ENCODE measurements around the gene POP4.

The POP4 gene

DNA sequence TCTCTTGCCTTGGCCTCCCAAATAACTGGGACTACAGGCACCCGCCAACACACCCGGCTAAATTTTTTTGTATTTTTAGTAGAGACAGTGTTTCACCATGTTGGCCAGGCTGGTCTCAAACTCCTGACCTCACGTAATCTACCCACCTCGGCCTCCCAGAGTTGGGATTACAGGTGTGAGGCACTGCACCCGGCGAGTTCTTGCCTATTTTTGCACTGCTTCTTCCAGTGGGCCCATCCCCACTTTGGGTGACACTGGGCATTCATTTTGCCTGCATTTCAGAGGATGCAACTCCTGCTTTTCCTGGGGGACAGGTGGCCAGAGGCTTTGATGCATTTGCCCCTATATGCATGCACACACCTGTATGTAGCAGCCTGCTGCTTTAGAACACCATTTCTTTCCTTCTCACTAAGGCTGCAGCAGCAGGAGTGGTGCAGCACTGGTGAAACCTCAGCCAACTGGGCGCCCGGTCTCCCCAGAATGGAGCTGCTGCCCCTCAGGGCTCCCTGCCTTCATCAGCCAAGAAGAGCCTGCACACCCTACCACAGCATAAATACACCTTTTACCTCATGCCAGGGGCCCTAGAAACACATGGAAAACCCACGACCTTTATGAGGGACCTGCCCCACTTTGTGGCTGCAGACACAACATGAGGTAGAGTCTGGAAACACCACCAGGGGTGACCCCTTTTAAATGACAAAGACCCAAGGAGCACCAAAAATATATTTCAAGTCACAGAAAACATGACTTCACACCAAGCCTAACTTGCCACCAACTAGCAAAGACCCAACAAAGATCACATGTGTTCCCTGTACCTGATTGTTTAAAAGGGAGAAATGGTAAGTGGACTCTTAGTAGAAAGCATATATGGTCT lies 36.8 kb upstream of the POP4 start:
- TF ChIP-seq SUZ12 (IDR thresholded peaks at IDR 0.05; ENCODE audit: extremely low read depth, insufficient read depth, insufficient read length) (no peak), ZNF274 (IDR thresholded peaks at IDR 0.05; ENCODE audit: low read depth, low read length) (no peak), YY1 (IDR thresholded peaks at IDR 0.05; ENCODE audit: insufficient read depth, insufficient read length) (no peak)
- no peaks in the 10 kb centered on the region for H3K36me3 ChIP-seq (ENCODE audit: insufficient read depth, insufficient read length, low read length)

DNA sequence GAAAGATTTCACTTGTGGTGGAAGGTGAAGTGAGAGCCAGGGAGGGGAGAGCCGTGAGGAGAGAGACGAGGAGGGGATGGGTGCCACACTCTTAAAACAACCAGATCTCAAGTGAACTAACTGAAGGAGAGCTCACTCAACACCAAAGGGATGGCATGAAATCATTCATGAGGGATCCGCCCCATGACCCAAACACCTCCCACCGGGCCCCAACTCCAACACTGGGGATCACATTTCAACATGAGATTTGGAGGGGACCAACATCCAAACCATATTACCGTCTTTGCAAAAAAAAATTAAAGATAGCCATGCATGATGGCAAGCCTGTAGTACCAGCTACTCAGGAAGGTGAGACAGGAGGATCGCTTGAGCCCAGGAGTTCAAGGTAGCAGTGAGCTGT lies 34.9 kb upstream of the POP4 start:
- TF ChIP-seq ZNF274 (IDR thresholded peaks at IDR 0.05; ENCODE audit: low read depth, low read length) (no peak), SUZ12 (IDR thresholded peaks at IDR 0.05; ENCODE audit: extremely low read depth, insufficient read depth, insufficient read length) (no peak), YY1 (IDR thresholded peaks at IDR 0.05; ENCODE audit: insufficient read depth, insufficient read length) (no peak)
- H3K9me3 ChIP-seq (ENCODE audit: insufficient read depth, low read length), result no peaks in the 10 kb centered on the region
- no peaks in the 10 kb centered on the region for H3K36me3 ChIP-seq (ENCODE audit: insufficient read depth, insufficient read length, low read length)
- DNase-seq (ENCODE audit: low read depth, low spot score), result no peak
- peaks cover 4% of the 10 kb centered on the region for H3K4me1 ChIP-seq (ENCODE audit: insufficient read depth, insufficient read length)
- no peak overlapping the region for H3K9ac ChIP-seq (ENCODE audit: insufficient read length, low read depth)
- H3K4me3 ChIP-seq (ENCODE audit: insufficient read length, low read depth), result no peak overlapping the region
- no peaks in the 10 kb centered on the region for H3K27me3 ChIP-seq (ENCODE audit: insufficient read depth, insufficient read length)

More for the DNA sequence above, 36.8 kb upstream of the POP4 start:
- no peaks in the 10 kb centered on the region for H3K9me3 ChIP-seq (ENCODE audit: insufficient read depth, low read length)
- DNase-seq (ENCODE audit: low read depth, low spot score), result no peak
- H3K27me3 ChIP-seq (ENCODE audit: insufficient read depth, insufficient read length), result no peaks in the 10 kb centered on the region
- peaks cover 4% of the 10 kb centered on the region for H3K4me1 ChIP-seq (ENCODE audit: insufficient read depth, insufficient read length)
- H3K9ac ChIP-seq (ENCODE audit: insufficient read length, low read depth), result no peak overlapping the region
- no peak overlapping the region for H3K4me3 ChIP-seq (ENCODE audit: insufficient read length, low read depth)

DNA sequence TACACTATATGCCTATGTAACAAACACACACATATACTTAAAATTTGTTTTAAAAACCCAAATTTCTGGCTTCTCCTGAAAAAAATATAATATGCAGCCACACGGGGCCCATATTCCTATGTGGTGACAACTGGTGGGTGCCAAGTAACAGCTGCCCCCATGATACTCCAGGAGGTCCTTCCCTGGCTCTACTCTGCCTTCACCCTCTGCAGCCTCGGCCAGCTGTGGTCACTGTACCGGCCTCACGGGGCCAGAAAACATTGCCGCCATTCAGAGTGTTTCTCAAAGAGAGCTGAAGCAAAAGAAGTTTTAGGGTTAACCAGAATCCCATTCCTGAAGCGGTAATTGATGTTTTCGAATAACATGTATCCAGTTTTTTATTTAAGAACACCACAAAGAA lies 32.6 kb upstream of the POP4 start:
- no peak overlapping the region for H3K9ac ChIP-seq (ENCODE audit: insufficient read length, low read depth)
- no peaks in the 10 kb centered on the region for H3K9me3 ChIP-seq (ENCODE audit: insufficient read depth, low read length)
- no peak for DNase-seq (ENCODE audit: low read depth, low spot score)
- peaks cover 11% of the 10 kb centered on the region for H3K4me1 ChIP-seq (ENCODE audit: insufficient read depth, insufficient read length)
- peaks cover 5% of the 10 kb centered on the region for H3K27me3 ChIP-seq (ENCODE audit: insufficient read depth, insufficient read length)
- H3K4me3 ChIP-seq (ENCODE audit: insufficient read length, low read depth), result no peak overlapping the region
- TF ChIP-seq SUZ12 (IDR thresholded peaks at IDR 0.05; ENCODE audit: extremely low read depth, insufficient read depth, insufficient read length) (no peak), ZNF274 (IDR thresholded peaks at IDR 0.05; ENCODE audit: low read depth, low read length) (no peak)
- no peaks in the 10 kb centered on the region for H3K36me3 ChIP-seq (ENCODE audit: insufficient read depth, insufficient read length, low read length)

DNA sequence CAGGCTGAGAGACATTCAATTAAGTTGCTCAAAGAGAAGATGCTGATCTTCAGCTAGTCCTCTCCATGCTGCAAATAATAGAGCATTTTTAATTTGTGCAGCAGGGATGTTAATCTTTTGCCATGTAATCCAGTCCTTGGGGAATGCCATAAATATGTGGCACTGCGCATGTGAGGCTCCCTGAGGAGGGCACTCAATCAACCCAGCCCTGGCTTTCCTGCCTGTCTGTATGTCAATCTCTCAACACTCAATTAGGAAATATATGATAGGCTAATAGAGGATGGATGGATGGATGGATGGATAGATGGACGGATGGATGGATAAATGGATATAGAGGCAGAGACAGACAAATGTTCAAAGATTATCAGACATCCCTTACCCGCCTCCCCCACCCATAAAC lies 31.6 kb upstream of the POP4 start:
- peaks cover 9% of the 10 kb centered on the region for H3K4me1 ChIP-seq (ENCODE audit: insufficient read depth, insufficient read length)
- H3K36me3 ChIP-seq (ENCODE audit: insufficient read depth, insufficient read length, low read length), result no peaks in the 10 kb centered on the region
- H3K4me3 ChIP-seq (ENCODE audit: insufficient read length, low read depth), result no peak overlapping the region
- TF ChIP-seq YY1 (IDR thresholded peaks at IDR 0.05; ENCODE audit: insufficient read depth, insufficient read length), result no peak
- no peak for TF ChIP-seq SUZ12 (IDR thresholded peaks at IDR 0.05; ENCODE audit: extremely low read depth, insufficient read depth, insufficient read length)
- no peak for TF ChIP-seq ZNF274 (IDR thresholded peaks at IDR 0.05; ENCODE audit: low read depth, low read length)
- no peaks in the 10 kb centered on the region for H3K9me3 ChIP-seq (ENCODE audit: insufficient read depth, low read length)
- H3K9ac ChIP-seq (ENCODE audit: insufficient read length, low read depth), result no peak overlapping the region
- peaks cover 5% of the 10 kb centered on the region for H3K27me3 ChIP-seq (ENCODE audit: insufficient read depth, insufficient read length)
- no peak for DNase-seq (ENCODE audit: low read depth, low spot score)

DNA sequence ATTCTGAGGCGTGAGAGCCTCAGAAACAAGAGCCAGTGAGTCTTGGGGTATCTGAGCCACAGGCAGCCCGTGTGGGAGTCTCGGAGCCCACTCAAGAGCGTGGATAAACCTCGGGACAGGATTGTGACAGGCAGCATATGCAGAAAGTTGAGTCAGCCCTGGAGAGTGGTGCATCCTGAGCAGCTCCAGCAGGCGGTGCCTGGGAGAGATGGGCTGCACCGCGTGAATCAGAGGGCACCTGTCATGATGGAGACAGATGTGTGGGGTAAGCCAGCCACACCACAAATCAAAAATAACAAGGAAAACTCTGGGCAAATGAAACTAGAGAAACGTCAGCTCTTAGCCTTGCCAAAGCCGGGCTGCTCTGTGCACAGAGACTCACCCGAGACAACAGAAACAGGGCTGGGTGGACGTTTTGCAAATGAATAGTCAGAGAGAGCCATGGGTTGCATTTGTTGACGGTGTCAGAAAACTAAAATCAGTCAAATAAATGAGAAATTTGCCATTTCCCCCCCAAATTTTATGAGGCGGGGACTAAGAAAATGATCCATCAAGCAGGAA lies 30.0 kb upstream of the POP4 start:
- H3K4me3 ChIP-seq (ENCODE audit: insufficient read length, low read depth), result no peak overlapping the region
- H3K9ac ChIP-seq (ENCODE audit: insufficient read length, low read depth), result no peak overlapping the region
- H3K9me3 ChIP-seq (ENCODE audit: insufficient read depth, low read length), result no peaks in the 10 kb centered on the region
- peaks cover 9% of the 10 kb centered on the region for H3K4me1 ChIP-seq (ENCODE audit: insufficient read depth, insufficient read length)
- H3K27me3 ChIP-seq (ENCODE audit: insufficient read depth, insufficient read length), result peaks cover 5% of the 10 kb centered on the region
- DNase-seq (ENCODE audit: low read depth, low spot score), result no peak
- TF ChIP-seq YY1 (IDR thresholded peaks at IDR 0.05; ENCODE audit: insufficient read depth, insufficient read length), result no peak
- TF ChIP-seq SUZ12 (IDR thresholded peaks at IDR 0.05; ENCODE audit: extremely low read depth, insufficient read depth, insufficient read length), result no peak
- TF ChIP-seq ZNF274 (IDR thresholded peaks at IDR 0.05; ENCODE audit: low read depth, low read length), result no peak
- no peaks in the 10 kb centered on the region for H3K36me3 ChIP-seq (ENCODE audit: insufficient read depth, insufficient read length, low read length)

DNA sequence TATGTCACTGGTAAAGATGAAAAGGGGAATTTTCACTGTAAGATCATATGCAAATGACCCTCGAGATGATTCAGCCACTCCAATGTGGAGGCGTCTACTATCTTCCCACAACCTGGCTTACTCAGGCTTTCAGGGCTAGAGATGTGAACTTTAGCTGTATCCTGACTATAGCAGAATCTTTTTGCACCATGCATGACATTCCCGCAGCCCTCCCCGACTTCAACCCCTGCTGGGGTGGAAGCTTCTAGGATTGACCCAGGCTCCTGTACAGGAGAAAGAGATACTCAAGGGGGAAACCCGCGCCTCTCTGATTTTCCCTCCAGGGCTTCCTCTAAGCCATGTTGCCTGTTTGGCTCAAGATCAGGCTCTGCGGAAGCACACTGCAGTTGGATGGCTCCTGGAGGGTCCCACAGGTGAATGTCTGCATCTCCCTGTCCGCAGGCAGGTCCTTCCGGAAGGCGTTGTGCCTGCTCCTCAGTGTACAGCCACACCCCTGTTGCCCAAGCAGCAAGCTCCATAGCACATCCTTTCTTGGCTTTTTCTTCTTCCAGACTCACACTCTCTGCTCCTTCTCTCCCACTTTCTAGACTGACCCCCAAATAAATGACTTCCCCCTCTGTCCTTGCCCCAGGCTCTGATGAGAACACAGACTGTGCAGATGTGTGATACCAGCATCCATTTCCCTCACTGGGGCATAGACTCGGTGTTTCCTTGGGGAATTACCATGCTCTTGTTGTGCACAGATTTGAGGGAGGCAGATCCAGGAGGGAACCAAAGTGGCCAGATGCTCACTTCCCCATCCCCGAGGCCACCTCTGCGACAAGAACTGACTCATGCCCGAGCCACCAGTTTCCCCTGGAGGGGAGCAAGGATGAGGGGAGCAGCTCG lies 29.1 kb upstream of the POP4 start:
- peaks cover 5% of the 10 kb centered on the region for H3K27me3 ChIP-seq (ENCODE audit: insufficient read depth, insufficient read length)

DNA sequence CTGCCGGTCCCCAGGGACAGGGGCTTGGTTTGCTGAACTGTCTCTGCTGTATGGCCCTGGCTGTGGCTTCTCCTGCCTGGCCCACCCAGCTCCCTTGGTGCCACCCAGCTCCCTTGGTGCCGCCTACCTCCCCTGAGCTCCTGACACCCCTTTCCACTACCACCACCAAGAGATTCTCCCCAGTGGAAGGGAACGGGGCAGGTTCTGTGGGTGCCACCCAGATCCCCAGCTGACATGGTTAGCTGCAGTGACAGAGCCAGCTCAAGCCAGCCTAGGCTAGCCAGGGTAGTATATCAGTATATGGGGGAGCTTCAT lies 28.5 kb upstream of the POP4 start:
- no peak for TF ChIP-seq SUZ12 (IDR thresholded peaks at IDR 0.05; ENCODE audit: extremely low read depth, insufficient read depth, insufficient read length)
- TF ChIP-seq ZNF274 (IDR thresholded peaks at IDR 0.05; ENCODE audit: low read depth, low read length), result no peak
- TF ChIP-seq YY1 (IDR thresholded peaks at IDR 0.05; ENCODE audit: insufficient read depth, insufficient read length), result no peak
- Histone ChIP-seq H3K36me3 (ENCODE audit: insufficient read depth, insufficient read length, low read length) (no peaks in the 10 kb centered on the region), H3K9ac (ENCODE audit: insufficient read length, low read depth) (no peak overlapping the region), H3K4me3 (ENCODE audit: insufficient read length, low read depth) (no peak overlapping the region), H3K9me3 (ENCODE audit: insufficient read depth, low read length) (no peaks in the 10 kb centered on the region), H3K4me1 (ENCODE audit: insufficient read depth, insufficient read length) (peaks cover 9% of the 10 kb centered on the region), H3K27me3 (ENCODE audit: insufficient read depth, insufficient read length) (peaks cover 5% of the 10 kb centered on the region)
- DNase-seq (ENCODE audit: low read depth, low spot score), result no peak

More for the DNA sequence above, 29.1 kb upstream of the POP4 start:
- TF ChIP-seq YY1 (IDR thresholded peaks at IDR 0.05; ENCODE audit: insufficient read depth, insufficient read length) (no peak), ZNF274 (IDR thresholded peaks at IDR 0.05; ENCODE audit: low read depth, low read length) (no peak), SUZ12 (IDR thresholded peaks at IDR 0.05; ENCODE audit: extremely low read depth, insufficient read depth, insufficient read length) (no peak)
- Histone ChIP-seq H3K4me1 (ENCODE audit: insufficient read depth, insufficient read length) (peaks cover 9% of the 10 kb centered on the region), H3K4me3 (ENCODE audit: insufficient read length, low read depth) (no peak overlapping the region), H3K9me3 (ENCODE audit: insufficient read depth, low read length) (no peaks in the 10 kb centered on the region), H3K9ac (ENCODE audit: insufficient read length, low read depth) (no peak overlapping the region), H3K36me3 (ENCODE audit: insufficient read depth, insufficient read length, low read length) (no peaks in the 10 kb centered on the region)
- DNase-seq (ENCODE audit: low read depth, low spot score), result no peak

Data from NT2/D1 (cell line).